ENCODE results near the gene MTARC2.
A peak's percentile ranks its signal among the peaks of the same experiment; 100 is the strongest.

The MTARC2 gene

DNA sequence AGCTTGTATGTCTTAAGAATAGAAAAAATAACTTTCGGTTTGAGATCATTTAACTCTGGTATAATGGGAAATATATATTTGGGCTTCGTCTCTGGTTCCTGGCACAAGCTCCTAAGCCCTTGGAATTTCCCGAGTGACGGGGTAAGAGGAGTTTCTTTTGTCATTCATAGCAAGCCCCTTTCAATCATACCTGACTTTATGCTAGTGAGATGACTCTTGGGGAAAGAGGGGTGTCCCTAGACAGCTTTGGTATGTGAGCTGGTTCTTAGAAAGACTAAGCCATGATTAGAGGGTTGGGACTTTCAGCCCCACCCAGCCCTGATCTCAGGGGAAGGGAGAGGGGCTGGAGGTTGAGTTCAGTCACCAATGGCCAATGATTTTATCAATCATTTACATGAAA lies 24.7 kb downstream of the MTARC2 start:
- no peak for DNase-seq (ENCODE audit: extremely low read depth, insufficient read length)
- TF ChIP-seq, protein P1, sequence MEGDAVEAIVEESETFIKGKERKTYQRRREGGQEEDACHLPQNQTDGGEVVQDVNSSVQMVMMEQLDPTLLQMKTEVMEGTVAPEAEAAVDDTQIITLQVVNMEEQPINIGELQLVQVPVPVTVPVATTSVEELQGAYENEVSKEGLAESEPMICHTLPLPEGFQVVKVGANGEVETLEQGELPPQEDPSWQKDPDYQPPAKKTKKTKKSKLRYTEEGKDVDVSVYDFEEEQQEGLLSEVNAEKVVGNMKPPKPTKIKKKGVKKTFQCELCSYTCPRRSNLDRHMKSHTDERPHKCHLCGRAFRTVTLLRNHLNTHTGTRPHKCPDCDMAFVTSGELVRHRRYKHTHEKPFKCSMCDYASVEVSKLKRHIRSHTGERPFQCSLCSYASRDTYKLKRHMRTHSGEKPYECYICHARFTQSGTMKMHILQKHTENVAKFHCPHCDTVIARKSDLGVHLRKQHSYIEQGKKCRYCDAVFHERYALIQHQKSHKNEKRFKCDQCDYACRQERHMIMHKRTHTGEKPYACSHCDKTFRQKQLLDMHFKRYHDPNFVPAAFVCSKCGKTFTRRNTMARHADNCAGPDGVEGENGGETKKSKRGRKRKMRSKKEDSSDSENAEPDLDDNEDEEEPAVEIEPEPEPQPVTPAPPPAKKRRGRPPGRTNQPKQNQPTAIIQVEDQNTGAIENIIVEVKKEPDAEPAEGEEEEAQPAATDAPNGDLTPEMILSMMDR (IDR thresholded peaks at IDR 0.05; ENCODE audit: insufficient read depth, low read length, poor library complexity, severe bottlenecking) = no peak
- H3K4me3 ChIP-seq (replicated peaks; ENCODE audit: low read depth, low read length) = no peak overlapping the region
- no peaks in the 10 kb centered on the region for H3K27me3 ChIP-seq (replicated peaks; ENCODE audit: control insufficient read depth, insufficient read depth, low read length)
- H3K36me3 ChIP-seq (ENCODE audit: control insufficient read depth, insufficient read depth, low read length) = no peaks in the 10 kb centered on the region; the same call in 1 of the 2 replicates

GRCh38 chr1:220775240-220775853 lies 27.2 kb downstream of the MTARC2 start:
- H3K36me3 ChIP-seq (ENCODE audit: control insufficient read depth, insufficient read depth, low read length) = peaks cover 1% of the 10 kb centered on the region; the same call in 1 of the 2 replicates
- TF ChIP-seq, protein P1 (IDR thresholded peaks at IDR 0.05; ENCODE audit: insufficient read depth, low read length, poor library complexity, severe bottlenecking) = peak; percentile 89
- DNase-seq (ENCODE audit: extremely low read depth, insufficient read length) = no peak
- H3K27me3 ChIP-seq (replicated peaks; ENCODE audit: control insufficient read depth, insufficient read depth, low read length) = no peaks in the 10 kb centered on the region
- H3K4me3 ChIP-seq (replicated peaks; ENCODE audit: low read depth, low read length) = no peak overlapping the region

GRCh38 chr1:220776254-220776653 lies 28.1 kb downstream of the MTARC2 start:
- no peaks in the 10 kb centered on the region for H3K27me3 ChIP-seq (replicated peaks; ENCODE audit: control insufficient read depth, insufficient read depth, low read length)
- H3K36me3 ChIP-seq (ENCODE audit: control insufficient read depth, insufficient read depth, low read length) = peaks cover 1% of the 10 kb centered on the region; the same call in 1 of the 2 replicates
- H3K4me3 ChIP-seq (replicated peaks; ENCODE audit: low read depth, low read length) = no peak overlapping the region
- TF ChIP-seq, protein P1 (IDR thresholded peaks at IDR 0.05; ENCODE audit: insufficient read depth, low read length, poor library complexity, severe bottlenecking) = no peak
- DNase-seq (ENCODE audit: extremely low read depth, insufficient read length) = no peak

GRCh38 chr1:220776720-220777326 lies 28.7 kb downstream of the MTARC2 start:
- Histone ChIP-seq H3K27me3 (replicated peaks; ENCODE audit: control insufficient read depth, insufficient read depth, low read length) (no peaks in the 10 kb centered on the region), H3K36me3 (ENCODE audit: control insufficient read depth, insufficient read depth, low read length) (peaks cover 1% of the 10 kb centered on the region; the same call in 1 of the 2 replicates), H3K4me3 (replicated peaks; ENCODE audit: low read depth, low read length) (no peak overlapping the region)
- peak; percentile 68 for DNase-seq (ENCODE audit: extremely low read depth, insufficient read length)
- TF ChIP-seq, protein P1 (IDR thresholded peaks at IDR 0.05; ENCODE audit: insufficient read depth, low read length, poor library complexity, severe bottlenecking) = peak; percentile 94

DNA sequence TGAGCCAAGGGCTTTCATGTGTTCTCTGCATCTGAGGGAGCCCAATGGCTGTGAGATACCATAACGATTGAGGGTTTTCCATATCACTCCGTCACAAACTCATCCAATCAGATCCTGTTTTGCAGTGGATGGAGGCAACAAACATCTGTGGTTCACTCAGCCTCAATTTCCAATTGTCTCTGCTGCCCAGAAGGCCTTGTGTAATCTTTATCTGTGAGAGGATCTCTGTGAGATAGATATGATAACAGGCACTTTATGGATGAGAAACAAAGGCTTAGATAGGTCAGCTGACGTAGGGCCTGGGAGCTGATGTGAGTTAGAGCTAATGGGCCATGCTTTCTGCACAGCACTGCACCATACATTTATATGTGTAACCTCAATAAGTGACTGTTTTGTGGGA lies 35.3 kb downstream of the MTARC2 start:
- no peaks in the 10 kb centered on the region for H3K27me3 ChIP-seq (replicated peaks; ENCODE audit: control insufficient read depth, insufficient read depth, low read length)
- no peak for DNase-seq (ENCODE audit: extremely low read depth, insufficient read length)
- TF ChIP-seq, protein P1 (IDR thresholded peaks at IDR 0.05; ENCODE audit: insufficient read depth, low read length, poor library complexity, severe bottlenecking) = no peak
- H3K36me3 ChIP-seq (ENCODE audit: control insufficient read depth, insufficient read depth, low read length) = peaks cover 1% of the 10 kb centered on the region; the same call in 1 of the 2 replicates
- no peak overlapping the region for H3K4me3 ChIP-seq (replicated peaks; ENCODE audit: low read depth, low read length)
